Measurements from ENCODE around the gene MDK.
"Not testable (repeated sequence)": the region's sequence is repeated elsewhere in the genome, so short reads cannot be mapped to it uniquely, and the experiment has no call there.

Gene MDK

DNA sequence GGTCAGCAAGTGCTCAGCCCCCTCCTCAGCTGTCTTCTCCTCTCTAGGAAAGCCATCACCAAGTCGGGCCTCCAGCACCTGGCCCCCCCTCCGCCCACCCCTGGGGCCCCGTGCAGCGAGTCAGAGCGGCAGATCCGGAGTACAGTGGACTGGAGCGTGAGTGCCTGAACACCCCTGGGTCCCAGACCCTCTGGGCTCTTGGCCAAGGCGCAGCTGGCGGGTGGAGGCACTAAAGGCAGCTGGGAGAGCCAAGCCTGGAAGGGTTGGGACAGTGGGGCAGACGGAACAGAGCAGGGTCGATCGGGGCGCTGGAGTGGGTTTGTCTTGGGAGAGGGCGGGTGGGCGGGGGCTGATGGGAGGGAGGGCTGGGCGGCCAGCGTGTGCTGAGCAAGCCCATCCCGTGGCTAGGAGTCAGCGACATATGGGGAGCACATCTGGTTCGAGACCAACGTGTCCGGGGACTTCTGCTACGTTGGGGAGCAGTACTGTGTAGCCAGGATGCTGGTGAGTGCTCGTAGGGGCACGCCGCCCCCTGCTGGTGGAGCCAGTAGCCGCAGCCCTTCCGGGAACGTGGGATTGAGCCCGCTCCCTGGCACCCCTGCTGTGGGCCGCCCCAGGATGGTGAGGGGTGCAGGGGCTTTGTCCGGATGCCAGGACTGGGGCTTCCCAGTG is 14.1 kb upstream of the MDK start:
- peak; percentile 64 to 72 for DNase-seq (ENCODE audit: low read depth in 2 of 2)

DNA sequence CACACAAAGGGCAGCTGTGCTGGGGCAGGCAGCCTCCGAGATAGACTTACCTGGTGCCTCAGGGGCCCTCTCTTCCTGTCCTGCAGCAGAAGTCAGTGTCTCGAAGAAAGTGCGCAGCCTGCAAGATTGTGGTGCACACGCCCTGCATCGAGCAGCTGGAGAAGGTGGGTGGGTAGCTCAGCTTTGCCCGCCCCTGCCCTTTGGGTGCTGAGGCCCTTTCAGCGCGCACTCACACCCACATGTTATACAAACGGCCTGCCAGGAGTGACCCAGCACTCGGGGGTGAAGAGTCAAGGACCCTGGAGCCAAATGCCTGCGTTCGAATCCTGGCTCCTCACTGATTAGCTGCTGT is 13.6 kb upstream of the MDK start:
- no peak for DNase-seq (ENCODE audit: low read depth in 2 of 2)

DNA sequence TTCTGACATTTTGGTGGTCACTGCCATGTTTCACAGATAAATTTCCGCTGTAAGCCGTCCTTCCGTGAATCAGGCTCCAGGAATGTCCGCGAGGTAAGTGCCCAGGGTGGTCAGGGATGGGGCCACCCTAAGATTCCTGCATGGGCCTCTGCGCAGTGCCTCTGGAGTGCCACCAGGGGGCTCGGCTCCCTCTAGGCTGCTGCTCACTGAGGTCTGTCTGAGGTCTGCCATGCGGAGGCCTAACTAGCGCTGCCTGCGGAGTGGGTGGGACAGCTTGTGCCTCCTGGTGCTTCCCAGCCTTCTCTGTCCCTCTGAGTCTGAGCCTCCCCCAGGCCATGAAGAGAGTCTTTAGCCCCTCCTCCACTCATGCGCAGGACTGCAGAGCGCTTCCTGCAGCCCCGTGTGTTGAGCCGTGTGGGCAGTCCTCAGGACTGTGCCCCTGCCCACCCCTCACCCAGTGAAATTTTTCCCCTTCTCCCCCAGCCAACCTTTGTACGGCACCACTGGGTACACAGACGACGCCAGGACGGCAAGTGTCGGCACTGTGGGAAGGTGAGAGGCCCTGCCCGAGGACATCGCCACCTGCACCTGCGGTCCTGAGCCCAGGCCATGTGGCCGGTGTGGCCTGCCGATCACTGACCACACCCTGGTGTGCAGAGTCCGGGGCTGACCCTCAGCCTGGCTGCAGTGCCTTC is 11.9 kb upstream of the MDK start:
- no peak for DNase-seq (ENCODE audit: low read depth in 2 of 2)

DNA sequence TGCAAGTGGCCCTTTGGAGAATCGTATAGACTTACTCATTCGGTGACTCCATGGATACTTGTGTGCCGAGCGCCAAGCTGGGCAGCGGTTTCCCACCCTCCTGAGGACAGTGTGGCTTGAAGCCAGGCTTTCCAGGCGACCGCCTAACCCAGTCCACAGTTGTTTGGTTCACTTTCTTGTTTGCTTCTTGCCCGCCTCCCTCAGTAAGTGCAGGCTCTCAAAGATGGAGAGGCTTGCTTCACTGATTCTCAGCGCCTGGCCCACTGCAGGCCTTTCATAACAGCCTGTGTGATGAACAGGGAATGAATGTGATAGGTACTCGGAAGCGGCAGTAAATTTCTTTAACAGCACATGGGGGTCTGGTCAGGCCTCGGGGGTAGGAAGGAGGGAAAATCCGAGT is 11.2 kb upstream of the MDK start:
- DNase-seq (ENCODE audit: low read depth in 2 of 2): no peak

DNA sequence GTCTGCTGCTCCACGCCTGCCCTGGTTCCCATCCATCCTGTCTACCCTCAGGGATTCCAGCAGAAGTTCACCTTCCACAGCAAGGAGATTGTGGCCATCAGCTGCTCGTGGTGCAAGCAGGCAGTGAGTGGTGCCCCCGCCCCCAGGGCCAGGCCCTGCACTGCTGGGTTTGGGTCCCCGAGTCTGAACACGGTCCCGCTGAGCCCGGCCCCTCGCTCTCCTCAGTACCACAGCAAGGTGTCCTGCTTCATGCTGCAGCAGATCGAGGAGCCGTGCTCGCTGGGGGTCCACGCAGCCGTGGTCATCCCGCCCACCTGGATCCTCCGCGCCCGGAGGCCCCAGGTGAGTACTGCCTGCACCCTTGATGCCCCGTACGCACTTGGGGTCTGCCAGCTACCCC is 10.2 kb upstream of the MDK start:
- not testable (repeated sequence) for DNase-seq (ENCODE audit: low read depth in 2 of 2)

DNA sequence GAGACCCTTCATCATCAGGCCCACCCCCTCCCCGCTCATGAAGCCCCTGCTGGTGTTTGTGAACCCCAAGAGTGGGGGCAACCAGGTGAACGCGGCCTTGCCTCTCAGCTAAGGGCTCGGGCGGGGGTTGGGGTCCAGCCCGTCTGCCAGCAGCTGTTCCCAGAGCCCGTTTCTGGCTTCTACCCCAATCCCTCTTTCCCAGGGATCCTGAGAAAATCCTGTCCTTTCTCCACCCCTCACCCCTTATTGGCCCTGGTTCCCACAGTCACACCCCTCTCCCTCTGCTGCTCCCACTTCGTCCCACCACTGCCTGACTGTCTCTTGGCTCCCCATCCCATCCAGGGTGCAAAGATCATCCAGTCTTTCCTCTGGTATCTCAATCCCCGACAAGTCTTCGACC is 9.4 kb upstream of the MDK start:
- no peak for DNase-seq (ENCODE audit: low read depth in 2 of 2)

DNA sequence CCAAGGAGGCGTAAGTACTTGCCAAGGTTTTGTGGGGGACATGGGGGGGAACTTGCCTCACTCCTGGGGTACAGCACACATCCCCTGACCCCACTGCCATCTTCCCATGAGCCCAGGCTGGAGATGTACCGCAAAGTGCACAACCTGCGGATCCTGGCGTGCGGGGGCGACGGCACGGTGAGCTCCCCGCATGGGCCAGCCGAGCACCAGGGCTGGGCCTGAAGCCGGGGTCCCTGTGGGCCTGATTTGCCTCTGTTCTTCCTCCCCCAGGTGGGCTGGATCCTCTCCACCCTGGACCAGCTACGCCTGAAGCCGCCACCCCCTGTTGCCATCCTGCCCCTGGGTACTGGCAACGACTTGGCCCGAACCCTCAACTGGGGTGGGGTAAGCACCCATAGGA is 9.0 kb upstream of the MDK start:
- DNase-seq (ENCODE audit: low read depth in 2 of 2): not testable (repeated sequence)

DNA sequence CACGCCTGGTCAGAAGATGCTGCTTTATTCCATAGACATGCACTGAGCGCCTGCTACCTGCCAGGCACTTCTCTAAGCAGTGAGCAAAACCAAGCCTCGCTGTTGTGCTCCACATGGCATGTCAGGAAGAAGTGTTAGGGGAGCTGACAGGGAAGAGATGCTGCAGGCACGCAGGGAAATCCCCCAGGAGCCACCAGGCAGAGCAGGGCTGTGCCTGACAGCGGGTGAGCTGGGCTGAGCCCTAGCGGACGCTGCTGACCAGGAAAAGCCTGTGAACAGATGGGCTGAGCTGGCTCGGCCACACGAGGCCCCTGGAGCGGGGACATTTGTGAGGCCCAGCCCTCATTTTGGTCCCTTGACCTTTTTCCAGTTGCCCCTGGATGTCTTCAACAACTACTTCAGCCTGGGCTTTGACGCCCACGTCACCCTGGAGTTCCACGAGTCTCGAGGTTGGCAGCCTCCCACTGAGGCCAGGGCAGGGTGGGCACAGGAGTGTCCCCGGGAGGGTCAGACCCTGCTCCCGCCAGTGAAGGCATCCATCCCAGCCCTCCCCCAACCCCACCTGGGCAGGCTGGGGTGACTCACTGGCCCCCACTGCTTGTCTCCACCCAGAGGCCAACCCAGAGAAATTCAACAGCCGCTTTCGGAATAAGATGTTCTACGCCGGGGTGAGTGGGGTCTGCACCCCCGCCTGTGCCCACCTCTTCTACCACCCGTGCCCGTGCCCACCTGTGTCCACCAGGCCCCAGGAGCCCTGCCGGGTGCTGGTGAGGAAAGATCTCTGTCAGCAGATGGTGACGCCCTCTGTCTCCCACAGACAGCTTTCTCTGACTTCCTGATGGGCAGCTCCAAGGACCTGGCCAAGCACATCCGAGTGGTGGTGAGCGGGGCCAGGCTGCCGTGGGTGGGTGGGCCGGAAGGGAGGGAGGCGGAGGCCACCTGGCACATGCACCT is 7.4 kb upstream of the MDK start:
- DNase-seq (ENCODE audit: low read depth in 2 of 2): no peak

DNA sequence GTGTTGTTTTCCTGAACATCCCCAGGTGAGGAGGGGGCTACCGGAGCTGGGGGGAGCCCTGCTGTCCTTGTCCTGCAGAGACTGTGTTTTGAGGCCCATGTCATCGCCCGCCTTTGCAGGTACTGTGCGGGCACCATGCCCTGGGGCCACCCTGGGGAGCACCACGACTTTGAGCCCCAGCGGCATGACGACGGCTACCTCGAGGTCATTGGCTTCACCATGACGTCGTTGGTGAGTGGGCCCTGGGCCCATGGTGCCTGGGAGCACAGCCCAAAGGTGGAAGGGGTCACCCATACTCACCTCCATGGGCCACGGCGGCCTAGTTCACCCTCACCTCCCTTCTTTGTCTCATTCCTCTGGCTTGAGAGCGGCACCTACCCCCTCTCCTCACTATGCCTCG is 6.7 kb upstream of the MDK start:
- DNase-seq (ENCODE audit: low read depth in 2 of 2): no peak

DNA sequence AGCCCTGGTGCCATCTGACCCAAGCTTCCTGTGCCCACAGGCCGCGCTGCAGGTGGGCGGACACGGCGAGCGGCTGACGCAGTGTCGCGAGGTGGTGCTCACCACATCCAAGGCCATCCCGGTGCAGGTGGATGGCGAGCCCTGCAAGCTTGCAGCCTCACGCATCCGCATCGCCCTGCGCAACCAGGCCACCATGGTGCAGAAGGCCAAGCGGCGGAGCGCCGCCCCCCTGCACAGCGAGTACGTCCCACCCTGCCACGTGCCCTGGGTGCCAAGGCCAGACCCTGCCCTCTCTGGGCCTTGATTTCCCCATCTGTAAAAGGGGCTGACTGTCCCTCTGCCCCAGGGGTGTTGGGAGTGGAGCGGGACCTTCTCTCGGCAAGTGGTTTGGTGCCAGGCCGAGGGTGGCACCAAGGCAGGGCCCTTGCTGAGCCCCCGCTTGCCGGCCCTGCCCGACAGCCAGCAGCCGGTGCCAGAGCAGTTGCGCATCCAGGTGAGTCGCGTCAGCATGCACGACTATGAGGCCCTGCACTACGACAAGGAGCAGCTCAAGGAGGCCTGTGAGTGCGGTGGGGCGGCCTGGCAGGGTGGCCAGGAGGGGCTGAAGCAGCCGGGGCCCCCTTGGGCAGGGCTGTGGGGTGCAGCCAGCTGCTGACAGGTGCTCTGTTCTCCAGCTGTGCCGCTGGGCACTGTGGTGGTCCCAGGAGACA is 5.9 kb upstream of the MDK start:
- no peak for DNase-seq (ENCODE audit: low read depth in 2 of 2)

DNA sequence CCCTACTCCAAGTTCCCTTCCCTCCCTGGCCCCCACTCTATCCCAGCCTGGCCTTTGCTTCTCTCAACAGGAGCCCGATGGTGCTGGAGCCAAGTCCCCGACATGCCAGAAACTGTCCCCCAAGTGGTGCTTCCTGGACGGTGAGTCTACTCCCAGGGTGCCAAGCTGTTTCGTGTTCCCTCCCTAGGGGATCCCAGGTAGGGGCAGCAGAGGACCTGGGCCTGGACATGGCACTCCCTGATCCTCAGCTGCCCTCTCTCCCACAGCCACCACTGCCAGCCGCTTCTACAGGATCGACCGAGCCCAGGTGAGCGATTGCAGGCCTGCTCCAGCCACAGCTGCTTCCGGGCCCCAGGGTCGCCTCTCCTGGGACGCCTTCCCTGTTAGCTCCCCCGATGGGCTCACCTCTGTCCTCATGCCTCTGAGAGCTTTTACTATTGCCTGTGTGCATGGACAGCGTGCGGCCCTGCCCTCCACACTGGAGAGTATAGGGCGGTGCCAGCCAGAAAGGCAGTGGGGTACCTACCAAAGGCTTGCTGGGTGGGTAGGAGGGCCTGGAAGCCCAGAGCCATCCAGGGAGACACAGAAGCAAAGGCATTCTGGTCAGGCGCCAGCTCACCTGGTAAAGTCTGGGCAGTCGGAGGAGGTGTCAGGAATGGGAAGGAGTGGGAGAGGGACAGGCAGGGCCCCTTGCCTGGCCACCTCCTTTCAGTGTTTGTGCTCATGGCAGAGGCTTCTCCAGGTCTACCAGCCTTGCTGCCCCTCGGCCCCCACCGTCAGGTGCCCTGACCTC is 5.0 kb upstream of the MDK start:
- DNase-seq (ENCODE audit: low read depth in 2 of 2): no peak

DNA sequence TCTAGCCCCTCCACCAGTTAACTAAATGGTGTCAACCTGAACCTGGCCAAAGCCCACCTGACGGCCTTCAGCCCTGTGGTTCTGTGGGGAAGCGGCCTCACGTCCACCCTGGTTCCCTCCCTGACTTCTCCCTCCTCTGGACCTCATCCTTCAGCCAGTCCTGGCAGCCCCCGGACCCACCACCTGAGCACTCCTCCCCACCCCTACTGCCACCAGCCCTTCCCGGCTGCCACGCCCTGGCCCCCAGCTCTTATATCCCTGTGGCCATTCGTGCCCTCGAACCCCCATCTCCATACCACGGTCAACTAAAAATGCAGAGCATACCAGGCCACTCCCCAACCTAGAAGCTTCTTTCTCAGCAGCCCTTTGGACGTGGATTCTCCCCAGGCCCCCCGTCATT is 4.2 kb upstream of the MDK start:
- no peak for DNase-seq (ENCODE audit: low read depth in 2 of 2)

DNA sequence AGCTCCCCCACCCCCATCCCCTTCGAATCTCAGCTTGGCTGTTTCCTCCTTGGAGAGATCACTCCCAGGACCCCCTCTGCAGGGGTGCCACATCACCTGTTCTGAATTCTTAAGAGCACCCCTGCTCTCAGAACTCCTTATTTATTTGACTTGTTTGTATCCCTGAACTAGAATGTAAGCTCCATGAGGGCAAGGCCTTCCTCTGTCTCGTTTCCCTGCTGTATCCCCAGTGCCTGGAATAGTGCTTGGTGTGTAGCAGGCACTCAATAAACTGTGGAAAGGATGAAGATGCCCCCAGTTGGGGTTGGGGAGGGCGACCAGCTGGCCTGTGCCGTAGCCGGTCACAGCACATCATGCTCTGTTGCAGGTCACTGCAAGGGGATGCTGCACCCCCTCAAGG is 3.6 kb upstream of the MDK start:
- DNase-seq (ENCODE audit: low read depth in 2 of 2): no peak

DNA sequence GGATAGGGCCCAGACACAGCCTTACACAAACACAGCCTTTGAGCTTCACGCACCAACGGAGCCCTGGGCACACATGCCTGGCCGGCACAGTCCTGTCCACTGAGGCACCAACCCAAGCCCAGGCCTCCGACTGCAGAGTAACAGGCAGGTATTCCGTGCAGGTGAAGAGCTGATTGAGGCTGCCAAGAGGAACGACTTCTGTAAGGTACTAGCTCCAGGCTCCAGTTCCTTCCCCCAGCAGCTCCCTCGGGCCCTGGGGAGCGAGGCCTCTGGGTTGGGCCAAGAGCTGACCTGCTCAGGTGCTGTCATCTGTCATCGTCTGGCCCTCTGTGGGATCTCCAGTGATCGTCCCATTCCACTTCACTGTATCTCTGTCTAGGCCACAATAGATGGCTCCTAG is 3.2 kb upstream of the MDK start:
- no peak for DNase-seq (ENCODE audit: low read depth in 2 of 2)

DNA sequence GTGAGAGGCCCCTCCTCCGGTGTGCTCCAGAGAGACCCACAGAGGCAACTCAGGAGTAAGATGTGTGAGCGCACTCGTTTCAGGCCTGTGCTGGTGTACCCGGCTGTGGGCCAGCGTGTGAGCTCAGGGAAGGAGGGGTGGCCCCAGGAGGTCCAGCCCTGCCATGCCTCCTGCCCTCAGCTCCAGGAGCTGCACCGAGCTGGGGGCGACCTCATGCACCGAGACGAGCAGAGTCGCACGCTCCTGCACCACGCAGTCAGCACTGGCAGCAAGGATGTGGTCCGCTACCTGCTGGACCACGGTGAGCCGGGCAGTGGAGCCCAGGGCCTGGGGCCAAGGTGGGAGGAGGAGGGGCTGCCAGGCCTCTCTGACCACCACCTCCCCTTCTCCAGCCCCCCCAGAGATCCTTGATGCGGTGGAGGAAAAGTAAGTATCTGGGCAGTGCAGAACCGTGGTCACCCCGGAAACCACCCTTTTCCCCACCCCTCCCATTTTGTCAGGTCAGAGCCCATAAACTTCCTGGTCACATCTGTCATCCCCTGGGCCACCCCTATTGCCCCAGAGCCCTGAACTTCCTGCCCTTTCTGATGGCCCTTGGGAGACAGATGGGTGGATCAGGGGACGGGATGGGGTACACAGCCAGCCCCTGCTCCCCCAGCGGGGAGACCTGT is 2.5 kb upstream of the MDK start:
- DNase-seq (ENCODE audit: low read depth in 2 of 2): no peak

DNA sequence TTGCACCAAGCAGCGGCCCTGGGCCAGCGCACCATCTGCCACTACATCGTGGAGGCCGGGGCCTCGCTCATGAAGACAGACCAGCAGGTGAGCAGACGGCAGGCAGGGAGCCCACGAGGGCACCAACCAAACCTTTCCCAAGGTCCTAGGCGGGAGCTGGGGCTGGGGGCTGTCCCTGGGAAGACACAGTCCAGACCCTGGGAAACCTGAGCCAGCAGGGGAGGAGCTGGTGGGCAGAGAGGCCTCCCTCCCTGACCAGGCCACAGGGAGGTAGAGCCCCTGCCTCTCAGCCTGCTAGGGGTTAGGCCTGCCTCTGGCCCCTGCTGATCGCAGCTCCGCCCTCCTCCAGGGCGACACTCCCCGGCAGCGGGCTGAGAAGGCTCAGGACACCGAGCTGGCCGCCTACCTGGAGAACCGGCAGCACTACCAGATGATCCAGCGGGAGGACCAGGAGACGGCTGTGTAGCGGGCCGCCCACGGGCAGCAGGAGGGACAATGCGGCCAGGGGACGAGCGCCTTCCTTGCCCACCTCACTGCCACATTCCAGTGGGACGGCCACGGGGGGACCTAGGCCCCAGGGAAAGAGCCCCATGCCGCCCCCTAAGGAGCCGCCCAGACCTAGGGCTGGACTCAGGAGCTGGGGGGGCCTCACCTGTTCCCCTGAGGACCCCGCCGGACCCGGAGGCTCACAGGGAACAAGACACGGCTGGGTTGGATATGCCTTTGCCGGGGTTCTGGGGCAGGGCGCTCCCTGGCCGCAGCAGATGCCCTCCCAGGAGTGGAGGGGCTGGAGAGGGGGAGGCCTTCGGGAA is 1.8 kb upstream of the MDK start:
- not testable (repeated sequence) for DNase-seq (ENCODE audit: low read depth in 2 of 2)

DNA sequence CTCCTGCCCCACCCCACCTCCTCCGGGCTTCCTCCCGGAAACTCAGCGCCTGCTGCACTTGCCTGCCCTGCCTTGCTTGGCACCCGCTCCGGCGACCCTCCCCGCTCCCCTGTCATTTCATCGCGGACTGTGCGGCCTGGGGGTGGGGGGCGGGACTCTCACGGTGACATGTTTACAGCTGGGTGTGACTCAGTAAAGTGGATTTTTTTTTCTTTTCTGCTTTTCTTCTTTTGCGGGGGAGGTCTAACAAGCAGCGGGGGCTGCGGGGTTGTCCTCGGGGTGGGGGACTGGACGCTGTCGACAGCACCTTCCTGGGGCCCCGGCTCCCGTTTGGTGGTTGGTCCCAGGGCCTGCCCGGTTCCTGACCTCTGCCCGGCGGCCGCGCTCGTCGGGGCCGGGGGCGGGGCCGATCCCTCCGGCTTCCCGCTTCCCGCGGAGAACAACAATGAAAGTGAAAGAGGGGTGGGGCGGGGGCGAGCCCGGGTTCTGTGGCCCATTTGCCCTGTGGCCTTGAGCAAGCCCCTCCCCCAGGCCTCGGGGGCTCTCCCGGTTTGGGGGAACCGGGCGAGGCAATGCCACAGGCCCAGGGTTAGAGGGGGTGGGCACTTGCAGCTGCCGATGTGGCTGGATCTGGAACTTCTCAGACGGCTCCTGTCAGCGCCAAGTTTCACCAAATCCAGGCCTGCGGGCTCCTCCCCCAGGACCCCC is 975 bp upstream of the MDK start:
- DNase-seq (ENCODE audit: low read depth in 2 of 2): no peak

DNA sequence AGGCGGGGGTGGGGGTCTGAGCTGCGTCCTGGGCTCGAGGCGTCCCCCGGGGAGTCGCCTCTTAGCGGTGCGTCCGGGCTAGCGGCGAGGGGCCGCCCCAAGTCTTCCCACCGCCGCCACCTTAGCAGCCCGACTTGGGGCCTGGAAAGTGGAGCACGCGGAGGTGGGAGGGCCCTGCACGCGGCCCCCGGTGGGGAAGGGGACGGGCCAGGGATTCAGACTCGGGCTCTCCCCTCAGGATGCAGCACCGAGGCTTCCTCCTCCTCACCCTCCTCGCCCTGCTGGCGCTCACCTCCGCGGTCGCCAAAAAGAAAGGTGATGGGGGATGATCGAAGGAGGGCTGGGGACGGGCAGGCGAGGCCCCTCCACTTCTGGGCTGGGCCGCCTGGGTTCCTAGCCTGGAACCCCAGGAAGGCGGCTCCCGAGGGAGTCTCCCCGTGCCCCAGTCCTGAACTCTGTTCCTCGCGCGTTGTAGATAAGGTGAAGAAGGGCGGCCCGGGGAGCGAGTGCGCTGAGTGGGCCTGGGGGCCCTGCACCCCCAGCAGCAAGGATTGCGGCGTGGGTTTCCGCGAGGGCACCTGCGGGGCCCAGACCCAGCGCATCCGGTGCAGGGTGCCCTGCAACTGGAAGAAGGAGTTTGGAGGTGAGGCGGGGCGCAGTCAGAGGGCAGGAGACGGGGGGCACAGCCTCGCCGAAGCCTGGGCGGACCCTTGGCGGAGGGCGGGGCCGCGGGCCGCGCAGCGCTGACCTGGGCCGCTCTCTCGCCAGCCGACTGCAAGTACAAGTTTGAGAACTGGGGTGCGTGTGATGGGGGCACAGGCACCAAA is 563 bp downstream of the MDK start:
- DNase-seq (ENCODE audit: low read depth in 2 of 2): no peak
